ENCODE measurements around the gene TBC1D16. TPM values are rescaled to one million over a fixed set of nuclear protein-coding genes. Genes with fewer than 3 reads are reported as not detected.
A peak's percentile ranks its signal among the peaks of the same experiment; 100 is the strongest.

Gene TBC1D16, protein sequence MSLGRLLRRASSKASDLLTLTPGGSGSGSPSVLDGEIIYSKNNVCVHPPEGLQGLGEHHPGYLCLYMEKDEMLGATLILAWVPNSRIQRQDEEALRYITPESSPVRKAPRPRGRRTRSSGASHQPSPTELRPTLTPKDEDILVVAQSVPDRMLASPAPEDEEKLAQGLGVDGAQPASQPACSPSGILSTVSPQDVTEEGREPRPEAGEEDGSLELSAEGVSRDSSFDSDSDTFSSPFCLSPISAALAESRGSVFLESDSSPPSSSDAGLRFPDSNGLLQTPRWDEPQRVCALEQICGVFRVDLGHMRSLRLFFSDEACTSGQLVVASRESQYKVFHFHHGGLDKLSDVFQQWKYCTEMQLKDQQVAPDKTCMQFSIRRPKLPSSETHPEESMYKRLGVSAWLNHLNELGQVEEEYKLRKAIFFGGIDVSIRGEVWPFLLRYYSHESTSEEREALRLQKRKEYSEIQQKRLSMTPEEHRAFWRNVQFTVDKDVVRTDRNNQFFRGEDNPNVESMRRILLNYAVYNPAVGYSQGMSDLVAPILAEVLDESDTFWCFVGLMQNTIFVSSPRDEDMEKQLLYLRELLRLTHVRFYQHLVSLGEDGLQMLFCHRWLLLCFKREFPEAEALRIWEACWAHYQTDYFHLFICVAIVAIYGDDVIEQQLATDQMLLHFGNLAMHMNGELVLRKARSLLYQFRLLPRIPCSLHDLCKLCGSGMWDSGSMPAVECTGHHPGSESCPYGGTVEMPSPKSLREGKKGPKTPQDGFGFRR
- total RNA-seq (ENCODE audit: unreplicated experiment) = 197 TPM
- long read RNA-seq, full-length matches to known transcripts = 3 of 24 reads
- long read RNA-seq, partial matches to known transcripts = 6 of 24 reads
- long read RNA-seq, other reads (novel, unspliced or antisense) = 15 of 24 reads

DNA sequence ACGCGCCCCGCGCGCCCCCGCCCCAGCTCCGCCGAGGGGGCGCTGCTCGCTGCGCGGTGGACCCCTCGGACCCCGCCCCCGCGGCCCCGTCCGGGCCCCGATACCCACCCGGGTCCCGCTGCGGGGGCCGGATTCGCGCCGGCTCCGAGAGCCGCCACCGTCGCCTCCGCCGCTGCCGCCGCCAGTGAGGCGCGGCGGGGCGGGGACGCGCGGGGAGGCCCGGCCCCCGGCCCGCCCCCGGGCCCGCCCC, at the start of gene TBC1D16:
TSS of gene TBC1D16 (minus strand) at position 186 of the 250 bp plus-strand sequence. CDS start 22,325 bp downstream, outside the sequence.
- Mint-ChIP-seq H3K27ac (ENCODE audit: unreplicated experiment) (peak within 1 kb of the TSS; percentile 96), H3K27me3 (ENCODE audit: unreplicated experiment) (peaks cover 17% of the 10 kb centered on the region), H3K4me3 (ENCODE audit: unreplicated experiment) (peak within 1 kb of the TSS; percentile 96), H3K36me3 (ENCODE audit: unreplicated experiment) (no peaks in the 10 kb centered on the region), H3K9me3 (ENCODE audit: unreplicated experiment) (peaks cover 10% of the 10 kb centered on the region), H3K4me1 (ENCODE audit: low read depth, unreplicated experiment) (peaks cover 38% of the 10 kb centered on the region)
- DNase-seq = no peak
- TF ChIP-seq, protein P1, sequence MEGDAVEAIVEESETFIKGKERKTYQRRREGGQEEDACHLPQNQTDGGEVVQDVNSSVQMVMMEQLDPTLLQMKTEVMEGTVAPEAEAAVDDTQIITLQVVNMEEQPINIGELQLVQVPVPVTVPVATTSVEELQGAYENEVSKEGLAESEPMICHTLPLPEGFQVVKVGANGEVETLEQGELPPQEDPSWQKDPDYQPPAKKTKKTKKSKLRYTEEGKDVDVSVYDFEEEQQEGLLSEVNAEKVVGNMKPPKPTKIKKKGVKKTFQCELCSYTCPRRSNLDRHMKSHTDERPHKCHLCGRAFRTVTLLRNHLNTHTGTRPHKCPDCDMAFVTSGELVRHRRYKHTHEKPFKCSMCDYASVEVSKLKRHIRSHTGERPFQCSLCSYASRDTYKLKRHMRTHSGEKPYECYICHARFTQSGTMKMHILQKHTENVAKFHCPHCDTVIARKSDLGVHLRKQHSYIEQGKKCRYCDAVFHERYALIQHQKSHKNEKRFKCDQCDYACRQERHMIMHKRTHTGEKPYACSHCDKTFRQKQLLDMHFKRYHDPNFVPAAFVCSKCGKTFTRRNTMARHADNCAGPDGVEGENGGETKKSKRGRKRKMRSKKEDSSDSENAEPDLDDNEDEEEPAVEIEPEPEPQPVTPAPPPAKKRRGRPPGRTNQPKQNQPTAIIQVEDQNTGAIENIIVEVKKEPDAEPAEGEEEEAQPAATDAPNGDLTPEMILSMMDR (IDR thresholded peaks at IDR 0.05; ENCODE audit: partially characterized antibody, unreplicated experiment) = no peak

DNA sequence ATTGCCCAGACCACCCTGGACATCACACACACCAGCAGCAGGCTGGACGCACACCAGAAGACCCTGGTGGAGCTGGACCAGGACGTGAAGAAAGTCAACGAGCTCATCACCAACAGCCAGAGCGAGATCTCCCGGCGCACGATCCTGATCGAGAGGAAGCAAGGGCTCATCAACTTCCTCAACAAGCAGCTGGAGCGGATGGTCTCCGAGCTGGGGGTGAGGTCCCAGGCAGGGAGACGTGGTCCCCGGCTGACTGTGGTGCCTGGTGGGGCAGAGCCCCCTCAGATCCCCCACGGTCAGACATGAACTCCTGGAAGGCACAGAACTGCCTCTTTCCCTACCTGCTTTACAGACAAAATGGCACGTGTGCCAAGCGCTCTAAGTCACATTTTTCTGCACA, 49.1 kb upstream of the TBC1D16 start:
- peaks cover 4% of the 10 kb centered on the region for H3K4me1 Mint-ChIP-seq (ENCODE audit: low read depth, unreplicated experiment)
- peaks cover 5% of the 10 kb centered on the region for H3K27me3 Mint-ChIP-seq (ENCODE audit: unreplicated experiment)
- TF ChIP-seq, protein P1 (IDR thresholded peaks at IDR 0.05; ENCODE audit: partially characterized antibody, unreplicated experiment) = no peak
- H3K9me3 Mint-ChIP-seq (ENCODE audit: unreplicated experiment) = peaks cover 6% of the 10 kb centered on the region
- no peak for DNase-seq
- H3K27ac Mint-ChIP-seq (ENCODE audit: unreplicated experiment) = no peak overlapping the region
- H3K4me3 Mint-ChIP-seq (ENCODE audit: unreplicated experiment) = no peak overlapping the region
- no peaks in the 10 kb centered on the region for H3K36me3 Mint-ChIP-seq (ENCODE audit: unreplicated experiment)

DNA sequence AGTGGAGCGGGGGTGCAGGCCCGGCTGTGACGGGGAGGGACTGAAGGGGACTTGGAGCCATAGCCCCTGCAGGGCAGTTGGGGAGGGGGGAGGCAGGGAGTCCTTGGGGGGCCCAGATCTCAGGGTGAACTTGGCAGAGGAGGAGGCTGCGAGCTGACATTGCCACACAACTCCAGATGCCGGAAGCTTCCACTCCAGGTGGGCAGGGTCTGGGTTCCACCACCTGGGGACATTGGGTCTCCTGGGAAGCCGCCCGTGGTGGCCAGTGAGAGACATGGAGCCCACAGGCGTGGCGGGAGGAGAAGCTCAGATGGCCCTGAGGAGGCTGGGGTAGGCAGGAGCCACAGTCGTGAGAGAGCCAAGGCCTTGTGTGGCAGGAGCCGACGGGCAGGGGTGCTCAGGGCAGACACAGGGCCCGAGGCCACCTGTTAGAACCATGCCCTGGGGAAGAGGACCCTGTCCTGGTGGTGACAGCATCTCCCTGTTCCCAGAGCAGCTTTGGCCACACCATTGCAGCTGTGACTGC, 47.5 kb upstream of the TBC1D16 start:
- H3K9me3 Mint-ChIP-seq (ENCODE audit: unreplicated experiment) = peaks cover 8% of the 10 kb centered on the region
- no peak for DNase-seq
- H3K36me3 Mint-ChIP-seq (ENCODE audit: unreplicated experiment) = no peaks in the 10 kb centered on the region
- peaks cover 5% of the 10 kb centered on the region for H3K27me3 Mint-ChIP-seq (ENCODE audit: unreplicated experiment)
- TF ChIP-seq, protein P1 (IDR thresholded peaks at IDR 0.05; ENCODE audit: partially characterized antibody, unreplicated experiment) = no peak
- peaks cover 4% of the 10 kb centered on the region for H3K4me1 Mint-ChIP-seq (ENCODE audit: low read depth, unreplicated experiment)
- no peak overlapping the region for H3K27ac Mint-ChIP-seq (ENCODE audit: unreplicated experiment)
- H3K4me3 Mint-ChIP-seq (ENCODE audit: unreplicated experiment) = no peak overlapping the region

DNA sequence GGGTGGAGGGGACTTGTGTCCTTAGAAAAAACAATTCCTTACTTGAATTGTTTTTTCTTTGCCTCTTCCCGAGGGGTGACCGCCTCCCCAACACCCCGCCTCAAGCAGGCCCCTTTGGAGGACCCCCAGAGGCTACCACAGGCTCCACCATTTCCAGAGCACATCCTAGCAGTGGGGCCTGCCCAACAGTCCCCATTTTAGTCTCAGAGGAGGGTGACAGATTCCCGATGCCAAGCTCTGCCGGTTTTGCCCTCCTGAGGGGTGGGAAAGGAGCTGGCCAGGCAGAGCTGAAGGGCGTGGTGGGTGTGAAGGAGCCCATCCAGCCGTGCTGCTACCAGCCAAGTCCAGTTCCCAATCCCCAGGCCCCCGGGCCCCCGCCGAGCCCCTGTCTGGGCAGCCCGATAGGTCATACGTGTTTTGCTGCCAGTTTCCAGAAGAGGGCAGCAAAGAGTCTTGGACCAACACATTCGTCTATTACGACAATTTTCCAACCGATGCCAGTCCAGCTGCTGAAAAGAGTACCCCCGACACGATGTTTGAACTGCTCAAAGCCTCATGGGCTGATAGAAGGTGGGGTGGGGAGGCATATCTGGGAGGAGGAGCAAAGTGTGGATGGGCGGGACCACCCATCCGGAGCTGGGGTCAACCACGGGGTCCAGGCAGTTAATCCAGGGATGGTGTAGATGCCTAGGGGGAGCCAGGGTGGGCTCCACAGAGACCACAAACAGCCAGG, 46.9 kb upstream of the TBC1D16 start:
- no peak overlapping the region for H3K4me3 Mint-ChIP-seq (ENCODE audit: unreplicated experiment)
- peak; percentile 77 for DNase-seq
- TF ChIP-seq, protein P1 (IDR thresholded peaks at IDR 0.05; ENCODE audit: partially characterized antibody, unreplicated experiment) = peak; percentile 87
- H3K27ac Mint-ChIP-seq (ENCODE audit: unreplicated experiment) = no peak overlapping the region
- H3K36me3 Mint-ChIP-seq (ENCODE audit: unreplicated experiment) = peaks cover 3% of the 10 kb centered on the region
- H3K9me3 Mint-ChIP-seq (ENCODE audit: unreplicated experiment) = peaks cover 8% of the 10 kb centered on the region
- peaks cover 5% of the 10 kb centered on the region for H3K27me3 Mint-ChIP-seq (ENCODE audit: unreplicated experiment)
- peaks cover 4% of the 10 kb centered on the region for H3K4me1 Mint-ChIP-seq (ENCODE audit: low read depth, unreplicated experiment)

All from glutamatergic neuron (in vitro differentiated cells).